Activated CD8-positive, alpha-beta memory T cell treated with anti-CD3 and anti-CD28 coated beads for 48 hours (primary cell): ENCODE data around the gene NOPCHAP1.

ENCODE experiments used
- DNase-seq, 3 experiments: peaks; one replicate each; pipeline ENCODE4 v3.0.0-alpha.2; 2020; ENCODE audit warnings: low read depth in 2 of 3, low spot score in 2 of 3

NOPCHAP1 gene

DNA sequence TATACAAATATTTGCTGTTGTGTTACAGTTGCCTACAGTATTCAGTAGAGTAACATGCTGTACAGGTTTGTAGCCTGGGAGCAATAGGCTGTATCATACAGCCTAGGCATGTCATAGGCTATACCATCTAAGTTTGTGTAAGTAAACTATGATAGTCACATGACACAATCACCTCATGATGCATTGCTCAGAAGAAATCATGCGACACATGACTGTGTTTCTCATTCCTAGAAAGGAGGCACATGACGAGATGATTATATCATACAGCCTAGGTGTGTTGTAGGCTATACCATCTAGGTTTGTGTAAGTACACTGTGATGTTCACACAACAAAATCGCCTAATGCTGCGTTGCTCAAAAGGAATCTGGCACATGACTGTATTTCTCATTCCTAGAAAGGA lies 31.9 kb downstream of the NOPCHAP1 start:
- DNase-seq, result no peak

GRCh38 chr12:105018776-105019175 lies 32.7 kb downstream of the NOPCHAP1 start:
- DNase-seq, result no peak

DNA sequence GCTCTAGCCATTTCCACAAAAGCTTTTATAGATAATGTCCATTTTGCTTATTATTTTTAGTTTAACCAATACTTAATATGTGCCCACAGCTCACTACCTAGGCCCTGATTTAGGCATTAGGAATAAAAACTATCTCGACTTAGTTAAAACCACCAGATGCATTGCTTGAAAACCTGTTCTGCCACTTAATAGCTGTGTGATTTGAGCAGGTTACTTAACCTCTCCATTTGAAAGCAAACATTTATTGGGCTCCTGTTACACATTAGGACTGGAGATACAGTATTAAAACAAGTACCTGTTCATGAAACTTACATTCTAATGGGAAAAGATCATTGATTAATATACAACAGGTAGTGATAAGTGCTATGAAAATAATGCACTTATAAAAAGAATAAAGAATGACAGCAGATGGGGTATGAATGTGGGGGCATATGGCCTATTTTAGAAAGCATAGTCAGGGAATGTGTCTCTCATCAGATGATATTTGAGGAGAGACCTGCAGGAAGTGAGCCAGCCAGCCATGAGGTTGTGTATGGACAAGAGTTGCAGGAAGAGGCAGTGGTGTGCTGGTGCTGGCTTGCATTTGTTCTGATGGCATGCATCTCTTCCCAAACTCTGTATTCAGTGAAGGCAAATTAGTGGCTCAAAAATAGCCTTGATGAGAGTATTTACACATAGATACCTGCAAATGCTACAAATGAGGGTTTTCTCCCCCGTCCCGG lies 34.3 kb downstream of the NOPCHAP1 start:
- no peak for DNase-seq

DNA sequence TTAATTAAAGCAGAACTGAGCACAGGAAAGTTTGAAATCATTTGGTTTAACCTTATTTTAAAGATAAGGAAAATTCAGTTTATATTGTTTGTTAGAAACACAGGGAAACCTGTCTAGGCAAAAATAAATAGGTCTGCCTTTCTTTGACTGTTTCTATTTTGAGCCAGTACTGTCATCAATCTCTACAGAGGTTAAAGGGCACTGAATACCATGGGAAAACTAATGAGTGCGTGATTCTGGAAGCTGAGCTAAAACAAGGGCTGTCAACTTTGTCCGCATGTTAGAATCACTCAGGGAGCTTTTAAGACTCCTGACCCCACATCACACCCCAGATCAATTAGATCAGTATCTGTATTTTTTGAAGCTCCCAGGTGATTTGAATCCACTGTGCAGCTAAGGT lies 38.8 kb downstream of the NOPCHAP1 start:
- DNase-seq, result no peak

DNA sequence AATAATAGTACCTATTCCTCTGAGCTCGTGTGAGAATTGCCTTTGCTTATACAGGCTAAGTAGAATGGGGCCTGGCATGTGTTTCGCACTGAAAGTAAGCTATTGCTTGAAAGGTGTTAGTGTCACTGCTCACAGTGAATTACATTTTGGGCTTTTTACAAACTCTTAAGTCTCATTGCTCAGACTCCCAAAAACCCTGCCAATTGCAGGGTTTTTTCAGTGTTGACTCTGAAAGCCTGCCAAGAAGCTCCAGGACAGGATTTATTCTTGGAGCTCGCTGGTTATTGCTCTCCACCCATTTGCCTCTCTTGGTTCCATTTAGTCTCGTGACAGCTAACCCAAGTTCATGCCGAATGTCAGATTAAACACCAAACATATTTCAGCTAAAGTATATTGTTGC lies 39.8 kb downstream of the NOPCHAP1 start:
- DNase-seq, result no peak

GRCh38 chr12:105026411-105026810 lies 40.3 kb downstream of the NOPCHAP1 start:
- DNase-seq, result no peak

DNA sequence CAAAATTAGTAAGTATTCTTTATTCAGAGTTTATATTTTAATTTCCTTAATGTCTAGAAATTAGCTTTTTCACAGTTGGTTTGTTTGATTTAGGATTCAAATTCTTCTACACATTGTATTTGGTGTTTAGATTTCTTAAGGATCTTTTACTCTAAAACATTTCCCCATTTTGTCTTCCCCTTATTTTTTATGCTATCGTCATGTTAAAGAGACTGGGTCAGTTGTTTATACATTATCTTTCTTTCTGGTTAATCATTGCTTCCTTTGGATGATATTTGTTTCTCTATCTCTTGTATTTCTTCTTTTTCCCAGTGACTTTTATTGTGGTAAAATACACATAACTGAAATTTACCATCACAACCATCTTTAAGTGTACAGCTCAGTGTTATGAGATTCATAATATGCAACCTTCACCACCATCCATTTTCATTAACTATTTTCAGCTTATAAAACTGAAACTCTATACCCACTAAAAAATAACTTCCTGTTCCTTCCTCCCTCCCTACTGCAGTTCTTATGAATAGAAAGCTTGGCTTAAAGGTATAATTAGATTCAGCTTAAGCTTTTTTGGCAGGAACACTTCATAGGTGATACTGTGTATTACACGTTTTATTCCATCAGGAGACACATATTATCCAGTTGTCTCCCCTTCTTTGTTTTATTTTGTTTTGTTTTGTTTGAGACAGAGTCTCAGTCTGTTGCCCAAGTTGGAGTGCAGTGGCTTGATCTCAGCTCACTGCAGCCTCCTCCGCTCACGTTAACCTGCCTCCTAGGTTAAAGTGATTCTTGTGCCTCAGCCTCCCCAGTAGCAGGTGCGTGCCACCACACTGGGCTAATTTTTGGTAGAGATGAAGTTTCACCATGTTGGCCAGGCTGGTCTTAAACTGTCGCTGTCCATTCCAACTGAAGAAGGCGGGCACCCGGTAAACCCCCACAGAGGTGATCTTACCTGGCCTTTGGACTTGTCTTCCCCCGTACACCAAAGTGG lies 45.0 kb downstream of the NOPCHAP1 start:
- no peak for DNase-seq

GRCh38 chr12:105032703-105033357 lies 46.7 kb downstream of the NOPCHAP1 start:
- no peak for DNase-seq

DNA sequence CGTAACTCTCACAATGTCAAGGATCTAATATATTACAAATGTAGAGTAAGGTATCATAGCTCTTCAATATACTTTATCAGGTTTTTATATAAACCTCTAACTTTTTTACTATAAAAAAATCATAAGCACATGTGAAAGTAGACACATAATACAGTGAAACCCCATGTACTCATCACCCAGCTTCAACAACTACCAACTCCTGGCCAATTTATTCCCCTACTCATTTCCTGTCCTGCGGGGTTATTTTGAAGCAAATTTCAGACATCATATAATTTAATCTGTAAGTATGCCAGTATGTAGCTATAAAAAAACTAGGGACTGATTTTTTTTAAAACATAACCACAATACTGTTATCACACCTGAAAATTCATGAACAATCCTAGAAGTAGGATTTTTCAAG lies 47.7 kb downstream of the NOPCHAP1 start:
- DNase-seq, result no peak
